ENCODE data around the gene DCTN5.

The DCTN5 gene

DNA sequence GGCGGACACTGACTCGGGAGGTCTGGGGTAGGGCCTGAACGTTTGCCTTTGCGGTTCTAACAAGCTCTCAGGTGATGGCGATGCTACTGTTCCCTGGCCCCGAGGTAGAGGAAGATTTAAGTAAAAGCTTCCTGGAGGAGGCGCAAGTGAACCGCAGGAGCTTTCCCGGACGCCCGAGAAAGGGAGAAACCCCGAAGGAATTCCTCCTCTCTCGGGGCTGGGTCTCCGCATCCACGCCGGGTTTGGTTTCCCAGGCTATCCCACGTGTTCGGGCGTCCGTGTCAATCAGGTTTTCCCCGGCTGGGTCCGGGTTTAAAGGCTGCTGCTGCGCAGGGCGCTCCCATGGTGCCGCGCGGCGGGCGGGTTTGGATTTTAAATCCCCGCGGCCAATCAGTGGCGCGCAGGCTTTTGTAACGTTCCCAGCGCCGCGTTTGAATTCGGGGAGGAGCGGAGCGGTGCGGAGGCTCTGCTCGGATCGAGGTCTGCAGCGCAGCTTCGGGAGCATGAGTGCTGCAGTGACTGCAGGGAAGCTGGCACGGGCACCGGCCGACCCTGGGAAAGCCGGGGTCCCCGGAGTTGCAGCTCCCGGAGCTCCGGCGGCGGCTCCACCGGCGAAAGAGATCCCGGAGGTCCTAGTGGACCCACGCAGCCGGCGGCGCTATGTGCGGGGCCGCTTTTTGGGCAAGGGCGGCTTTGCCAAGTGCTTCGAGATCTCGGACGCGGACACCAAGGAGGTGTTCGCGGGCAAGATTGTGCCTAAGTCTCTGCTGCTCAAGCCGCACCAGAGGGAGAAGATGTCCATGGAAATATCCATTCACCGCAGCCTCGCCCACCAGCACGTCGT lies 37.4 kb downstream of the DCTN5 start, which contains the start of gene PLK1:
TSS of gene PLK1 (plus strand) at position 460 of the 844 bp plus-strand sequence. CDS start at position 504, 44 bp downstream.
- TF ChIP-seq GATA3 (IDR thresholded peaks at IDR 0.05; ENCODE audit: low read depth, low read length): no peak
- no peak for TF ChIP-seq GATA2 (IDR thresholded peaks at IDR 0.05; ENCODE audit: low read depth, low read length)

DNA sequence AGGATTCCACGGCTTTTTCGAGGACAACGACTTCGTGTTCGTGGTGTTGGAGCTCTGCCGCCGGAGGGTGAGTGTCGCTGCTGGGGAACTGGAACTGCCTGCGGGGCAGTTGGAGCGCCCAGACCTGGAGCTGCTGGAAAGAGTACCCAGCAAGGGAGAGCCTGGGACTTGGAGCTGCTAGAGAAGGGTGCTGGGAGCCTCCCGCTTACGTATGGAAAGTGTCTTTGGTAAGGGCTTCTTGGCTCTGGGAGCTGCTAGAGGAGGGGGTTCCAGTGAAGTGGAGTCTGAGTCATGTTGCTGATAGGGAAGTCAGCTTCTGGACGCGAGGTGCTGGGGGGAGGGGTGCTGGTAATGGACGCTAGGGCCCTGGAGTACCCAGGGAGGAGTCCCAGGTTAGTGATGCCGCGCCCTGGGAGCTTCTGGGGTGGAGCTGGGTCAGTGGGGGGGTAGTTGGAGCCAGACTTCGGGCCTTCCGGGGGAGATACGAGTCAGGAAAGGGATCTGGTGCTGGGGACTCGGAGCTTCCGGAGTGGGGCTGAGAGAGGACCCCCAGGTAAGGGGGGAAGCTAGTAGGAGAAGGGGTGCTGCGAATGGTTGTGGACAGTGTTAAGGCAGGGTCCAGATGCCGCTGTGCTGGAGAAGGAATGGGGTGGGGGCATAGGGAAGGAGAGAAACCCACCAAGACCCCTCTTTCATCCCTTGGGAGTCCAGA lies 38.2 kb downstream of the DCTN5 start:
- TF ChIP-seq GATA3 (IDR thresholded peaks at IDR 0.05; ENCODE audit: low read depth, low read length) (no peak), GATA2 (IDR thresholded peaks at IDR 0.05; ENCODE audit: low read depth, low read length) (no peak)

DNA sequence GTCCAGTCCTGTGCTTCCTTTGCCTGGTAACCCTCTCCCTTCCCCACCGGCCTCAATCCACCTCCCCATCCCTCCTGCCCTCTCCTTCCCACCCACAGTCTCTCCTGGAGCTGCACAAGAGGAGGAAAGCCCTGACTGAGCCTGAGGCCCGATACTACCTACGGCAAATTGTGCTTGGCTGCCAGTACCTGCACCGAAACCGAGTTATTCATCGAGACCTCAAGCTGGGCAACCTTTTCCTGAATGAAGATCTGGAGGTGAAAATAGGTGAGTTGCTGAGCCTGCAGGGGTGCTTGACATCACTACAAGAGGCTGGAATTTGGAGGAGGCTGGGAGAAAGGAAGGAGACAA lies 38.7 kb downstream of the DCTN5 start:
- no peak for TF ChIP-seq GATA3 (IDR thresholded peaks at IDR 0.05; ENCODE audit: low read depth, low read length)
- TF ChIP-seq GATA2 (IDR thresholded peaks at IDR 0.05; ENCODE audit: low read depth, low read length): no peak

DNA sequence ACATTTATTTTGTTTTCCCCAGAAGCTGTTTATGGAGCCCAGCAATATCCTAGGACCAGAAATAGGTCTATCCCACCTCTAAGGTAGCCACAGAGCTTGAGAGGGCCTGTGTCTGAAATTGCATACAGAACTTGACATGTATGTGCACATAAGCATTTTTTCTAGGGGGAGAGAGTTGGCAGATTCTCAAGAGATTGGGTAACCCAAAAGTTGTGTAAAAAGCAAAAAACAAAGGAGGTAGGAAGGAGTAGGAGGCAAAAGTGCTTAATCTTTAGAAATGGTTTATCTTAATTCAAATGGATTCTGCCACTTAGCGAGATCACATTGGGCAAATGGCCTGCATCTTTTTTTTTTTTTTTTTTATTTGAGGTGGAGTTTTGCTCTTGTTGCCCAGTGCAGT lies 40.9 kb downstream of the DCTN5 start:
- TF ChIP-seq GATA2 (IDR thresholded peaks at IDR 0.05; ENCODE audit: low read depth, low read length) (no peak), GATA3 (IDR thresholded peaks at IDR 0.05; ENCODE audit: low read depth, low read length) (no peak)

DNA sequence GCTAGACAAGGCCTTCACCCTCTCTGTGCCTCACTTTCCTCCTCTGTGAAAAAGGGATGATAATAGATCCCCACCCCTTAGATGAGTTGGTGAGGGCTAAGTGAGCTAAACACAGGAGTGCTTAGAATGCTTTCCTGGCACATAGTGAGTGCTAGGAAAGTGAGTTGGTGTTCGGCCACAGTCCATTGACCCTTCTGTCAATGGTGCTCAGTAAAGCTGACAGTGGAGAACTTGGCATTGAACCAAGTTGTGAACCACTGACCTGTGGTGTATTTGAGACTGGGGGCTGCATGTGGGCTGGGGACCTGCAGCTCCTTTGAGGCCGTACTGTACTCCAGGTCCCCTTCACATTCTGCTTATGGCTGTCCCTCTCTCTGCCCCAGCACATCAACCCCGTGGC lies 42.2 kb downstream of the DCTN5 start:
- TF ChIP-seq GATA3 (IDR thresholded peaks at IDR 0.05; ENCODE audit: low read depth, low read length) (no peak), GATA2 (IDR thresholded peaks at IDR 0.05; ENCODE audit: low read depth, low read length) (no peak)

DNA sequence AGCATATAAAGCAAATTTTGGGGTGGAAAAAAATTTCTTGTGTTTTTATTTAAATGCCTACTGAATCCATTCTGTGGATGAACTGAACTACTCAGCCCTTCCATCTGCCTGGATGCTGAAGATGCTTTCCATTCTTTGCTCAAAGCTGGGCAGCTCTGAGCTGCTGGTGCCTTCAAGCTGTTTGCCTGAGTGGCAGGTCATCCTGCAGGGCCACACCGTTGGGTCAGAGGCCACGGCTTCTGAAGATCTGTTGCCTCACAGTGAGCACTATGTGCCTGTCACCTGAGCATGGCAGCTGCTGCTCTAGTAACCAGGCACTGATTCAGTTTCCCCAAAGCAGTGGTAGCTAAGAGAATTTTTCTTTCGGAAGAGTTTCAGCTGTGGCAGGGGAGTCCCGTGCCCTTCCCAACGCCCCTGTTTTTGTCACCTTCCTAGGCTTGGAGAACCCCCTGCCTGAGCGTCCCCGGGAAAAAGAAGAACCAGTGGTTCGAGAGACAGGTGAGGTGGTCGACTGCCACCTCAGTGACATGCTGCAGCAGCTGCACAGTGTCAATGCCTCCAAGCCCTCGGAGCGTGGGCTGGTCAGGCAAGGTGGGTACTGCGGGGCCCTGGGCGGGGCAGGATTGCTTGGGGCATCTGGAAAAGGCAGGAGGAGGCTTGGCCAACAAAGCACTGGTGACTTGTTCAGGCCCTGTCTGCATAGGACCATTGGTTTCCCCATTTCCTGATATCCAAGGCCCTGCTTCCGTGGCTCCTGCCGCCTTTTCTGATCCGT lies 46.0 kb downstream of the DCTN5 start:
- TF ChIP-seq GATA3 (IDR thresholded peaks at IDR 0.05; ENCODE audit: low read depth, low read length) (no peak), GATA2 (IDR thresholded peaks at IDR 0.05; ENCODE audit: low read depth, low read length) (no peak)

DNA sequence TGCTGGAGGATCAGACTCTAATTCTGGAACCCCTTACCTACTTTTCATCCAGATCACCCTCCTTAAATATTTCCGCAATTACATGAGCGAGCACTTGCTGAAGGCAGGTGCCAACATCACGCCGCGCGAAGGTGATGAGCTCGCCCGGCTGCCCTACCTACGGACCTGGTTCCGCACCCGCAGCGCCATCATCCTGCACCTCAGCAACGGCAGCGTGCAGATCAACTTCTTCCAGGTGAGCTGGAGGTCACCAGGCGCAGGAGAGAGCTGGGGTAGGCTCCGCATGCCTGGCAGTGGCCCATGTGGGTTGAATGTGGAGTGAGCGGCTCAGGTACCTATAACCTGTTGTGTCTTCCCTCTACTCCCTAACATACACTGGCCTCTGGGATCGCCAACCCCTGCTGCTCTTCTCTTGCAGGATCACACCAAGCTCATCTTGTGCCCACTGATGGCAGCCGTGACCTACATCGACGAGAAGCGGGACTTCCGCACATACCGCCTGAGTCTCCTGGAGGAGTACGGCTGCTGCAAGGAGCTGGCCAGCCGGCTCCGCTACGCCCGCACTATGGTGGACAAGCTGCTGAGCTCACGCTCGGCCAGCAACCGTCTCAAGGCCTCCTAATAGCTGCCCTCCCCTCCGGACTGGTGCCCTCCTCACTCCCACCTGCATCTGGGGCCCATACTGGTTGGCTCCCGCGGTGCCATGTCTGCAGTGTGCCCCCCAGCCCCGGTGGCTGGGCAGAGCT lies 48.3 kb downstream of the DCTN5 start:
- TF ChIP-seq GATA3 (IDR thresholded peaks at IDR 0.05; ENCODE audit: low read depth, low read length) (no peak), GATA2 (IDR thresholded peaks at IDR 0.05; ENCODE audit: low read depth, low read length) (no peak)

DNA sequence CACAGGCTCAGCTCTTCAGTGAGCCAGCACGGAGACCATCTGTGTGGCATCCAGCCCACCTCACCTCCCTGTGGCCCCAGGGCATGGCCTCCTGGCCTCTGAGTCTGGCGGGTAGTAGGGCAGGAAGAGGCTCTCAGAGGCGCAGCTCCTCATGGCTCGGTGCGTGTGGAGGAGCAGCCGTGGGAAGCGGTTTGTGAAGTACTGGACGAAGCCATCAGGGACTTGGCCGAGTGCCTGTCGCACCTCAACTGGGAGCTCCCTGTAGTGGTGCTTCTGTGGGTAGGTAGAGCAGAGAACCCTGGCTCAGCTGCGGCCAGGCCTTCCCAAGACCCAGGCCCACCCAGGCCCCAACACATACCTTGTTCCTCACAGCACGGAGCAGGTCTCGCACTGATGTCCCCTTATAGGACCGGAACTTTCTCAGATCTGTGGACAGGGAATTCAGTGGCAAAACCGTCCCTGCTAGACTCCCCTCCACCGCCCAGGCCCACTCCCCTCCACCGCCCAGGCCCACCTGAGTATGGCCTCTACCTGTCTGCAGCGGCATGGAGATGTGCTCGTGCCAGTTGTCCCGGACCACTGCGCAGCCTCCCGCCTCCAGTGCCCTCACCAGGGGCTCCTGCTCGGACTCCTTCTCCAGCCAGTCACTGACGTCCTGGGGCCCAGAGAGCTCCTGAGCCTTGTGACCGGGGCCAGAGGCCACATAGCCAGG lies 49.7 kb downstream of the DCTN5 start:
- no peak for TF ChIP-seq GATA3 (IDR thresholded peaks at IDR 0.05; ENCODE audit: low read depth, low read length)
- no peak for TF ChIP-seq GATA2 (IDR thresholded peaks at IDR 0.05; ENCODE audit: low read depth, low read length)

DNA sequence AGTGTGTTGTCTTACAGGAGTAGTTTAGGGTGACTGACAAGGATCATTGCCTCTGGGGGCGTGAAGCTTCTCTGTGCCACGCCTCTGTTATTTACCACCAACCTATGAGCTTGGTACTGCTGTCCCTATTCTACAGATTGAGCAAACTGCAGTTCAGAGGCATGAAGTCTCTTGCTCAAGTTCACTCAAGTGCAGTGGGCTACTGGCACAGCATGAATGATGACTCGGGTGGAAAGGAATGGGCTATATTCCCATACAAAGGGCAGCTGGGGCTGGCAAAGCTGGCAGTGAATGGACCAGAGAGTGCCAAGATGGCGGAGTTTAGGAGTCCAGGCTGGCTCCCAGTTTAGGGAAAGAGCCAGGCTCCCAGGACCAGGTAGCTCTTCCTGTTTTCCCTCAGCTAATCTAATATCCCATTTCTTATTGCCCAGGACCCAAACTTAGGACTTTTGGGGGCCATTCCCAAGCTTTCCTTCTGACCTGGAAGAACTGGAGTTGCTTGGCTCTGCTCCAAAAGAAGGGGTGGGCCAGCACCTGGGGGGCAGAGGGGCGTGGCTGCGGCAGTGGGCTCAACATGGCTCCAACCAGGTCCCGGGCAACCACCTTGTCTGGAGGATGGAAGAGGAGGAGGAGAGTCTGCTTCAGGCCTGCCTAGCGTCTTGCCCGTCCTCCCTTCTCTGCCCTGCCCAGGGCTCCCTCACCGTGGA lies 50.4 kb downstream of the DCTN5 start:
- TF ChIP-seq GATA3 (IDR thresholded peaks at IDR 0.05; ENCODE audit: low read depth, low read length) (no peak), GATA2 (IDR thresholded peaks at IDR 0.05; ENCODE audit: low read depth, low read length) (no peak)

DNA sequence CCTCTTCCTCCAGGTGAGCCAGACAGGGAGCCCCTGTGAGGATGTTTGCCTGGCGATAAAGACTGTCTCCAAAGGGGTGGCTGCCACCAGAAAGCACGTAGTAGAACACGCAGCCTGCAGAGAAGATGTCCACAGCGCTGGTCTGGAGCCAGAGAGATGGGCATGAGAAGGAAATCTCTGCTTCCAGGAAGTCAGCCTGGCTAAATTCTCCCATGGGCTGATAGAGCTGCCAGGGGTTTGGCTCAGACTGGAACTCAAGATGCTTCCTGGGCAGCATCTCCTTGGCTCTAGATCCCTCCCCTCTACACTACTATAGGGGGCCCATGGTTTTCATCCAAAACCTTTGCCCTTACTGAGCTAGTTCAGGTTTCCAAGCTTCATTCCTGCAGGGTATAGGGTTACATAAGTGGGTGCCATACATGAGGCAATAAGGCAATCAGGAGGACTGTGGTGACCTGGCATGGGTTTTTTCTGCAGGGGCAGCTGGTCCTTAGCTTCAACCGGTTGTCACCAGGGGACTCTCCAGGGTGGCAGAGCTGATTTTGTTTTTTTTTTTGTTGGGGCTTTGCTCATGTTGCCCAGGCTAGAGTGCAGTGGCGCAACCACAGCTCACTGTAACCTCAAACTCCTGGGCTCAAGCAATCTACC lies 51.0 kb downstream of the DCTN5 start:
- TF ChIP-seq GATA3 (IDR thresholded peaks at IDR 0.05; ENCODE audit: low read depth, low read length): no peak
- no peak for TF ChIP-seq GATA2 (IDR thresholded peaks at IDR 0.05; ENCODE audit: low read depth, low read length)

DNA sequence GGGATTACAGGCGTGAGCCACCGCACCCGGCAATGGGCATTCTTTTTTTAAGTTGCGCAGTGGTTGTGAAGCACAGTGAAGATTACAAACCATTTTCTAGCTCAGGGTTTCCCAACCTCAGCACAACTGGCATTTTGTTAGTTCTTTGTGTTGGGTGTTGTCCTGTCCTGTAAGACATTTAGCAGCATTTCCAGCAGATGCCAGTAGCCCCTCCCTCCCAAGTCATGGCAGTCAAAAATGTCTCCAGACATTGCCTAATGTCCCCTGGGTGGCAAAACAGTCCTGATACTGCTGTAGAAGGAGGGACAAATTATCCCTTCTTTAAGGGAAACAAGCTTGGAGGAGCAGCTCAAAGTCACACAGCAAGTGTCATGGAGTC lies 53.0 kb downstream of the DCTN5 start:
- TF ChIP-seq GATA3 (IDR thresholded peaks at IDR 0.05; ENCODE audit: low read depth, low read length) (no peak), GATA2 (IDR thresholded peaks at IDR 0.05; ENCODE audit: low read depth, low read length) (no peak)

All from SH-SY5Y (cell line).